ENCODE results near the gene HLA-DOA.

GRCh38 chr6:32969685-32970412 is 39.5 kb downstream of the HLA-DOA start:
- TF ChIP-seq, protein P1, sequence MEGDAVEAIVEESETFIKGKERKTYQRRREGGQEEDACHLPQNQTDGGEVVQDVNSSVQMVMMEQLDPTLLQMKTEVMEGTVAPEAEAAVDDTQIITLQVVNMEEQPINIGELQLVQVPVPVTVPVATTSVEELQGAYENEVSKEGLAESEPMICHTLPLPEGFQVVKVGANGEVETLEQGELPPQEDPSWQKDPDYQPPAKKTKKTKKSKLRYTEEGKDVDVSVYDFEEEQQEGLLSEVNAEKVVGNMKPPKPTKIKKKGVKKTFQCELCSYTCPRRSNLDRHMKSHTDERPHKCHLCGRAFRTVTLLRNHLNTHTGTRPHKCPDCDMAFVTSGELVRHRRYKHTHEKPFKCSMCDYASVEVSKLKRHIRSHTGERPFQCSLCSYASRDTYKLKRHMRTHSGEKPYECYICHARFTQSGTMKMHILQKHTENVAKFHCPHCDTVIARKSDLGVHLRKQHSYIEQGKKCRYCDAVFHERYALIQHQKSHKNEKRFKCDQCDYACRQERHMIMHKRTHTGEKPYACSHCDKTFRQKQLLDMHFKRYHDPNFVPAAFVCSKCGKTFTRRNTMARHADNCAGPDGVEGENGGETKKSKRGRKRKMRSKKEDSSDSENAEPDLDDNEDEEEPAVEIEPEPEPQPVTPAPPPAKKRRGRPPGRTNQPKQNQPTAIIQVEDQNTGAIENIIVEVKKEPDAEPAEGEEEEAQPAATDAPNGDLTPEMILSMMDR (IDR thresholded peaks at IDR 0.05): peak in 5 of 6 experiments; percentile 40 to 73 (median 55)
- peak in 1 of 2 donors; percentile 80 for TF ChIP-seq POLR2A (IDR thresholded peaks at IDR 0.05)

Data from adrenal gland (tissue), 5 donors.